Skeletal muscle cell (primary cell): ENCODE results near the gene TRIM7.
"Not testable (repeated sequence)": the region's sequence is repeated elsewhere in the genome, so short reads cannot be mapped to it uniquely, and the experiment has no call there.

Source experiments
- DNase-seq: peaks from one replicate; pipeline ENCODE4 v3.0.0-alpha.2; 2010; ENCODE audit warnings: low read depth
- H3K4me3 ChIP-seq: 2 replicates; pipeline ENCODE4 v1.5.1; 2011; ENCODE audit warnings: low read depth, mild to moderate bottlenecking, control low read depth, low read length, moderate library complexity

Gene TRIM7

DNA sequence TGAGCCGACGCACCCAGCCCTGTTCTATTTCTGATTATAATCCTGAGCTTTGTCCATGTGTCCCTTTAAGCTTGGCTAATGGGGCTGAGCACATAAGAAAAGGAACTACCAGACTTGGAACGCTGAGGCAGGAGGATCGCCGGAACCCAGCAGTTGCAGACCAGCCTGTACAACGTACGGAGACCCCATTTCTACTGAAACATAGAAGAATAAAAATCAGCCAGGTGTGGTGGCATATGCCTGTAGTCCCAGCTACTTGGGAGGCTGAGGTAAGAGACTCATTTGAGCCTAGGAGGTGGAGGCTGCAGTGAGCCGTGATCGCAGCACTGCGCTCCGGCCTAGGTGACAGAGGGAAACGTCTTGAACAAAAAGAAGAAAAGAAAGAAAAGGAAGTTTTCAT, 22.3 kb downstream of the TRIM7 start:
- no peak overlapping the region for H3K4me3 ChIP-seq
- DNase-seq = no peak

DNA sequence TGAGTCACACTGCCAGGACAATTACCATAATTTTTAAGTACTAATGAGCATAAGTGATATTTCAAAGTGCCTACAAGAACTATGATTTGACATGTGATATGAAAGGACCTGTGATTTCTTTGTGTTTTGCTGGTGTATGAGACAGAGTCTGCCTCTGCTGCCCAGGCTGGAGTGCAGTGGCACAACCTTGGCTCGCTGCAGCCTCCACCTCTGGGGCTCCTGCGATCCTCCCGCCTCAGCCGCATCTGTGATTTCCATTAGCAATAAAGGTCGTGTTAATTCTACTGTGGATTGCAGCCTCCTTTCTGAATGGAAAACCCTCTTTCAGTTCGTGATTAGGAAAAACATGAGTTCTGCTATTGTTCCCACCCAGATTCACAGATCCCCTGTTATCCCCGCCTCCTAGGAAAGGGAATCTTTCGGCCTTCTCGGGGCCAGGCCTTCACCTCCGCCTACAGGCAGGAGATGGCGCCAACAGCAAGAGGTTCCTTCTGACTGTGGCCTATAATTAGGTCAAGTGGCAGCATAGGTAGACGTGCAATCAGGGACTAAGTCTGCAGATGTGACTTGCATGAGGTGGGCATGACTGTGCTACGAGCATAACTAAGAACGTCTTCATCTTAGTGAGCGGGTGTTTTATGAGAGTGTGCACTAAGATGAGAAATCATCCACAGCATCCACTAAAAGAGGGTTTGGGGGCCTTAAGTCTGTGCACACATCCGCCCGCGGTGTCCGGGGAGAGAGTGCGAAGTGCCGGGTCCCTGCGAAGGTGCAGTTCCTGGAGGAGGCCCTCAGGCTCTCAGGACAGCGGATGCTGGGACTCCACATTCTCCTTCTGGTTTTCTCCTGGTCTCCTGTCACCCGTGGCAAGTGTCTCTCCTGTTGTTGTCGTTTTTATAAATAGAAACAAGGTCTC, 23.1 kb downstream of the TRIM7 start:
- no peak overlapping the region for H3K4me3 ChIP-seq
- DNase-seq = no peak

DNA sequence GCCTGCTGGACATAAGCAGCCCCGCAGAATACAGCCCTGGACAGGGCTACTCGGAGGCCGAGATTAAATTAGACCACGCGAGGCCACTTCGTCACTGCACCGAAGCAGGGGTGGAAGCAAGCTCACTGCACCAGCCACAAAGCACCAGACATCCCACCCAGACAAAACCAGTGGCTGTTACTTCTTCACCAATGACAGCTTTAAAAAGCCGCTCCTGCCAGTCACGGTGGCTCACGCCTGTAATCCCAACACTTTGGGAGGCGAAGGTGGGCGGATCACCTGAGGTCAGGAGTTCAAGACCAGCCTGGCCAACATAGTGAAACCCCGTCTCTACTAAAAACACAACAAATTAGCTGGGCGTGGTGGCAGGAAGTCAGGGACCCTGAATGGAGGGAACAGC, 27.4 kb downstream of the TRIM7 start:
- not testable (repeated sequence) for DNase-seq, H3K4me3 ChIP-seq

DNA sequence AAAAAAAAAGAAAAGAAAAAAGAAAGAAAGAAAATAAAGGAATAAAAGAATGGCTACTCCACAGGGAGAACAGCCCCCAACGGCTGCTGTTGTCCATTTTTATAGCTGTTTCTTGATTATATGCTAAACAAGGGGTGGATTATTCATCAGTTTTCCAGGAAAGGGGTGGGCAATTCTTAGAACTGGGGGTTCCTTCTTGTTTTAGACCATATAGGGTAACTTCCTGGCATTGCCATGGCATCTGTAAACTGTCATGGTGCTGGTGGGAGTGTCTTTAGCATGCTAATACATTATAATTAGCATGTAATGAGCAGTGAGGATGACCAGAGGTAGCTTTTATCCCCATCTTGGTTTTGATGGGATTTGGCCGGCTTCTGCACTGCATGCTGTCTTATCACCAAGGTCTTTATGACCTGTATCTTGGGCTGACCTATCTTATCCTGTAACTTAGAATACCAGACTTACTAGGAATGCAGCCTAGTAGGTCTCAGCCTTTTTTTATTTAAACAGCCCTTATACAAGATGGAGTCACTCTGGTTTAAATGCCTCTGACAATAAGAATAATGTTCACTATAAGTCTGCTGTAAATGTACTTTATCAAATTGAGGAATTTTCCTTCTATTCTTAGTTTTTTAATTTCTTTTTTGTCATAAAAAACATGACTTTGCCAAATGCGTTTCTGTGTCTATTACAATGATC, 28.6 kb downstream of the TRIM7 start:
- no peak overlapping the region for H3K4me3 ChIP-seq
- no peak for DNase-seq

DNA sequence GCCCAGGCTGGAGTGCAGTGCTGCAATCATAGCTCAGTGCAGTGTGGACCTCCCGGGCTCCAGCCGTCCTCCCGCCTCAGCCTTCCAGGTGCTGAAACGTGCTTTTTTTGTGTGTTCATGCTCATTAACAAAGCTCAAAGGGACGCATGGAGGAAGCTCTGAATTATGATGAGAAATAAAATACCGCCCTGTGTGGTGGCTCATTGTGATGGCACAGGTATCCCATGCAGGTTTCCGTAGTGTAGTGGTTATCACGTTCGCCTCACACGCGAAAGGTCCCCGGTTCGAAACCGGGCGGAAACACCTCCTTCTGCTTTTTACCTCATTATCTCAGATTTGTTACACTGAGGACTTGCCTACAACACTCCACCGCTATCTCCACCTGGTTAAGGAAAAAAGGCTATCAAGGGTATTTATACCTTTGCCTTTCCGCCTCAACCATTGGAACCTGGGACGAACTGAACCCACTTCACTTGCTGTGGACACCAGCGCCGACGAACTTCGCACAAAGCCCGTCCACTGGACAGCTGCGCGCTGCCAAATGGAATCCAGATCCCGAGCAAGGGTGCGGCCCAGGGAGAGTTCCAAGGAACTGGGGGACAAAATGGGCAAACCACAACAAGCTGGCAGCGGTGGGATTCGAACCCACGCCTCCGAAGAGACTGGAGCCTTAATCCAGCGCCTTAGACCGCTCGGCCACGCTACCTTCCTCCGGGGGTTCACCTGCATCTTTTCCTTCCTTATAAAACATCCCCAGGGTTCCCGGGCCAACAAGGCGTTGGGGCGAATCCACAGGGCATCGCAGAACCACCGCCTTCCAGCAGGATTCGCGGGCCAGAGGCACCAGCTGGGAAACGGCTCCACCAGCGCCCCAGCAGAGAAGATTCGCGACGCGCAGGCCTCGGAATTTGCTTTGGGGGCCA, 31.3 kb downstream of the TRIM7 start:
- DNase-seq = no peak
- no peak overlapping the region for H3K4me3 ChIP-seq

GRCh38 chr5:181173027-181173419, 32.0 kb downstream of the TRIM7 start:
- H3K4me3 ChIP-seq = no peak overlapping the region
- DNase-seq = no peak

DNA sequence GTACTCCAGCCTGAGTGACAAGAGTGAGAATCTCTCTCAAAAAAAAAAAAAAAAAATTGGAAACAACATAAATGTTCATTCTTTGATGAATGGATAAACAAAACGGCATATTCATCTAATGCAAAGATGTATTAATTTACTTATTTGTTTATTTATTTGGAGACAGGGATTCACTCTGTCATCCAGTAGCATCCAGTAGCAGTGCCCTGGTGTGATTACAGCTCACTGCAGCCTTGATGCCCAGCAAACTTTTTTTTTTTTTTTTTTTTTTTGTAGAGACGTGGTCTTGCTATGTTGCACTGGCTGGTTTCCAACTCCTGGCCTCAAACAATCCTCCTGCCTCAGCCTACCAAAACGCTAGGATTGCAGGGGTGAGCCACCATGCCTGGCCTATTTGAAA, 33.2 kb downstream of the TRIM7 start:
- H3K4me3 ChIP-seq = no peak overlapping the region
- DNase-seq = no peak

GRCh38 chr5:181170996-181171395, 34.0 kb downstream of the TRIM7 start:
- H3K4me3 ChIP-seq = no peak overlapping the region
- DNase-seq = no peak

GRCh38 chr5:181170237-181170825, 34.7 kb downstream of the TRIM7 start:
- DNase-seq = no peak
- H3K4me3 ChIP-seq = peak overlapping the region; percentile 29

GRCh38 chr5:181169459-181170236, 35.3 kb downstream of the TRIM7 start:
- DNase-seq = not testable (repeated sequence)
- peak overlapping the region; percentile 29 for H3K4me3 ChIP-seq

DNA sequence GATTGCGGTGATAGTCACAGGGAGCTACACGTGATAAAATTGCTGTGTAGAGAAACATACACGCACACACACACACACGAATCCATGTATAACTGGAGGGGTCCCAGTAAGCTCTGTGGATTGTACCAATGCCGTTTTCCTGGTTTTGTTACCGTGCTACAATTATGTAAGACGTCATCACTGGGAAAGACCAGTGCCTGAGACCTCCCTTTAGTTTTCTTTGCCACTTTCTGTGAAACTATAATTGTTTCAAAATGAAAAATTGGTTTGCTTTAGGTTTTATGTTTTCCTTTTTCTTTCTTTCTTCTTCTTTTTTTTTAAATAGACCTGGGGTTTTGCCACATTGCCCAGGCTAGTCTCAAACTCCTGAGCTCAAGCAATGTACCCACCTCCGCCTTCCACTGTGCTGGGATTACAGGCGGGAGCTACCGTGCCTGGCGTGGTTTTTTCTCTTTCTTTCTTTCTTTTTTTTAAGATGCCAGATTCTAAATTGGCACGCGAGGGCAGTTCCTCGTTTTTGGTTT, 36.3 kb downstream of the TRIM7 start:
- no peak for DNase-seq
- no peak overlapping the region for H3K4me3 ChIP-seq

DNA sequence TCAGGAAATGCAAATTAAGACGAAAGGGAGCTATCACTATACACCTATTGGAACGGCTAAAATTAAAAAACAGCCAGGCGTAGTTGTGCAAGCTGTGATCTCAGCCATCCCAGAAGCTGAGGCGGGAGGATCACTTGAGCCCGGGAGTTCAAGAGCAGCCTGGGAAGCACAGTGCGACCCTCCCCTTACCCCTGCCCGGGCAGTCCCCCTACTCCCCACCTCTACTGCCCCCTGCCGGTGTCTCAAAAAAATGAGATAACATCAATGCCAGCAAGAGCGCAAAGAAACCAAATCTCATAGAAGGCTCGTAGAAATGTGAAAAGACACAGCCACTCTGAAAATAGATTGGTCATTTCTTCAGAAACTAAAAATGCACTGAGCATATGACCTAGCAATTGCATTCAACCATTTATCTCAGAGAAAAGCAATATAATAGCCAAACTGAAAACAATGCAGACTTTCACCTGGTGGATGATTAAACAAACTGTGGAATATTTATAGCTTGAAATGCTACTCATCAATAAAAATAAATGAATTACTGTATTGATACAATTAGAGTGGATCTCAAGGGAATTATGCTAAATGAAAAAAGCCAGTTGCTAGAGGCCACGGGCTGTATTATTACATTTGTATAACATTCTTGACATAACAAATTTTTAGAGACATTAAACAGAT, 37.0 kb downstream of the TRIM7 start:
- no peak overlapping the region for H3K4me3 ChIP-seq
- DNase-seq = no peak

DNA sequence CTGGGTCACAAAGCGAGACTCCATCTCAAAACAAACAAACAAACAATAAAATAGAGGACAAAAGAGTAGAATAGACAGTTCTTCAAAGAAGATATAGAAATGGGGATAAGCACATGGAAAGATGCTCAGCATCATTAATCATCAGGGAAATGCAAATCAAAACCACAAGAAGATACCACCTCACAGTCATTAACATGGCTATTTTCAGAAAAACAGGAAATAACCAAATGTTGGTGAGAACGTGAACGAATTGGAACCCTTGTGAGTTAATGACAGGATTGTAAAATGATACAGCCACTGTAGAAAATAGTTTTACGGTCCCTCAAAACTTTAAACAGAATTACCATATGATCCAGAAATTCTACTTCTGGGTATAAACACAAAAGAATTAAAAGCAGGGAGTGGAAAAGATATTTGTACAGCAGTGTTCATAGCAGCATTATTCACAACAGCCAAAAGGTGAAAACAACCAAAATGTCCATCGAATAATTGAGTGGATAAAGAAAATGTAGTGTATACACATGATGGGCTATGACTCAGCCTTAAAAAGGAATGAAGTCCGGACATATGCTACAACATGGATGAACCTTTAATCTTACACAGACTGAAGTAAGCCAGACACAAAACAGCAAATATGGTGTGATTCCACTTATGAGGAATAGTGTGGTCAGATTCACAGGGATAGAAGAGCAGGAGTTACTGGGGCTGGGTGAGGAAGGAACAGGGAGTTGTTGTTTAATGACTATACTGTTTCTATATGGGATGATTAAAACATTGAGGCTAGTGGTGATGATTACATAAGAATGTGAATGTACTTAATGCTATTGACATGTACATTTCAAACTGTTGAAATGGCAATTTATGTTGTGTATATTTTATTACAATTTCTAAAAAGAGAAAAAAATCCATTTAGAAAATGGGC, 37.9 kb downstream of the TRIM7 start:
- no peak for DNase-seq
- H3K4me3 ChIP-seq = no peak overlapping the region

DNA sequence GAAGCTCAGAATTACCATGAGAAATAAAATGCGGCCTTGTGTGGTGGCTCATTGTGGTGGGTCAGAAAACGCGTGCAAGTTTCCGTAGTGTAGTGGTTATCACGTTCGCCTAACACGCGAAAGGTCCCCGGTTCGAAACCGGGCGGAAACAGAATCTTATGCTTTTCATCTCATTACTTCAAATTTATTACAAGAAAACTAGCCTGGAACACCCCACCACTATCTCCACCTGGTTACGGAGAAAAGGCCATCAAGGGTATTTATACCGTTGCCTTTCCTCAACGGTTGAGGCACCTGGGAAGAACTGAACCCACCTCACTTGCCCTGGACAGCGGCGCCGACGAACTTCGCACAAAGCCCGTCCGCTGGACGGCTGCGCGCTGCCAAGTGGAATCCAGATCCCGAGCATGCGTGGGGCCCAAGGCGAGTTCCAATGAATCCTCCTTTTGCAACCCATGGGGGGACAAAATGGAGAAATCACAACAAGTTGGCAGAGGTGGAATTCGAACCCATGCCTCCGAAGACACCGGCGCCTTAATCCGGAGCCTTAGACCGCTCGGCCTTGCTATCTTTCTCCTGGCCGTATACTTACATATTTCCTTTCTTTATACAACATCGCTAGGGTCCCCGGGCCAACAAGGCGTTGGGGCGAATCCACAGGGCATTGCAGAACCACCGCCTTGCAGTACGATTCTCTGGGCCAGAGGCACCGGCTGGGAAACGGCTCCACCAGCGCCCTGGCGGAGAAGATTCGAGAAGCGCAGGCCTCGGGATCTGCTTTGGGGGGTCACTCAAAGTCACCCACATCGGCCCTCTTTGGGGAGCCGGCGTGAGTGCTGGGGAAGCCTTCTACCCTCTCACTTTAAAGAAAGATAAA, 40.7 kb downstream of the TRIM7 start:
- DNase-seq = no peak
- no peak overlapping the region for H3K4me3 ChIP-seq

GRCh38 chr5:181163487-181164075, 41.4 kb downstream of the TRIM7 start:
- peak overlapping the region; percentile 7 for H3K4me3 ChIP-seq

More at GRCh38 chr5:181163487-181164075, 41.4 kb downstream of the TRIM7 start:
- DNase-seq = no peak
